ENCODE measurements around the gene LARP6. TPM values are rescaled to one million over a fixed set of nuclear protein-coding genes. Genes with fewer than 3 reads are reported as not detected.
A peak's percentile ranks its signal among the peaks of the same experiment; 100 is the strongest.
"Not testable (repeated sequence)": the region's sequence is repeated elsewhere in the genome, so short reads cannot be mapped to it uniquely, and the experiment has no call there.

The LARP6 gene
- total RNA-seq, 2 donors from 2014 or later = 20.0 to 44.2 TPM

DNA sequence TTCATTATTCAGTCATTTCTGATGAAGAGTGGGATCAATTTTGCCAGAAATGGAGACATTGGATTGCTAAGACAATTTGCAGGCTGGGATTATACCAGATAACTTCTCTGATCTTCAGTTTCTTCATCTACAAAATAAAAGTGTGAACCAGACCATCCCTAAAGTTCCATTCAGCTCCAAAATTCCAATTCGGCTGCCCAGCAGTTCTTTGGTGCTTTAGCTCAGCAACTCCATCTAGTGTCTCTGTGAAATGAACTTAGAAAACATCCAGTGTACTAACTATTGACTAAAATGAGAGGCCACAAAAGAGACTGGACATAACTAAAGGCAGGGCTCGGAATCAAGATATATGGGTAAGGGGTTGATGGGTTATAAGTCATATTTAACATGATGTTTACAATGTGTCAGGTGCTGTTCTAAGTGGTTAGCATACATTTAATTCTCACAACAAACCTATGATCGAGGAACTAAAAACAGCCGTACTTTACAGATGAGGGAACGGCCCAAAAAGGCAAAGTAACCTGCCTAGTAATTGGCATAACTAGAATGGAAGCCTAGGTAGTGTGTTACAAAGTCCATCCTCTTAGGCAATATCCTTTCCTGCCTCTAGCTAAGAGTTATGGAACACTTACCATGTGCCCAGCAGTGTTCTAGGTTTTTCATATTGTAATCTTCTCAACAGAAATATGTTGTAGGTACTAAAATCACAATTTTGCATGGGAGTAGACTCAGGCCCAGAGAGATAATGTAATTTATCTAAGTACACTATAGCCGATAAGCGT, 21.2 kb upstream of the LARP6 start:
- H3K9me3 ChIP-seq = no peaks in the 10 kb centered on the region
- no peaks in the 10 kb centered on the region for H3K27me3 ChIP-seq
- 61 to 68% methylated on average over 7 of the region's 7 CpGs for WGBS, 2 donors
- ATAC-seq (no peak), DNase-seq (no peak)
- no peaks in the 10 kb centered on the region for H3K4me1 ChIP-seq
- H3K4me3 ChIP-seq = no peak overlapping the region
- H3K36me3 ChIP-seq (replicated peaks in 1 of 2; ENCODE audit: insufficient read depth in 1 of 2, low read depth in 2 of 2) = no peaks in the 10 kb centered on the region
- peak in 5 of 7 experiments; percentile 13 to 56 (median 39) for TF ChIP-seq CTCF (IDR thresholded peaks at IDR 0.05)
- TF ChIP-seq POLR2A (IDR thresholded peaks at IDR 0.05) = no peak
- no peak overlapping the region for H3K27ac ChIP-seq
- intact Hi-C loops (cut with DNase I) = no loop called here

- no peaks in the 10 kb centered on the region for H3K9me3 ChIP-seq
- H3K27me3 ChIP-seq = no peaks in the 10 kb centered on the region
- TF ChIP-seq POLR2A (IDR thresholded peaks at IDR 0.05) (no peak), CTCF (IDR thresholded peaks at IDR 0.05) (no peak)
- no peak overlapping the region for H3K27ac ChIP-seq
- DNase-seq (no peak), ATAC-seq (no peak)
- H3K36me3 ChIP-seq (replicated peaks in 1 of 2; ENCODE audit: insufficient read depth in 1 of 2, low read depth in 2 of 2) = no peaks in the 10 kb centered on the region
- WGBS, 2 donors = 67 to 74% methylated on average over 2 of the region's 2 CpGs
- intact Hi-C loops (cut with DNase I) = no loop called here
- no peak overlapping the region for H3K4me3 ChIP-seq
- H3K4me1 ChIP-seq = no peaks in the 10 kb centered on the region
Measured at GRCh38 chr15:70873232-70874054, 19.5 kb upstream of the LARP6 start.

- H3K27ac ChIP-seq; H3K4me3 ChIP-seq; DNase-seq; H3K9me3 ChIP-seq; ATAC-seq; H3K27me3 ChIP-seq; H3K4me1 ChIP-seq; intact Hi-C loops (cut with DNase I); H3K36me3 ChIP-seq (replicated peaks in 1 of 2; ENCODE audit: insufficient read depth in 1 of 2, low read depth in 2 of 2): not testable (repeated sequence)
- WGBS, 2 donors = 94 to 95% methylated on average over 17 to 32 of the region's 34 CpGs
Measured at GRCh38 chr15:70871490-70871889, 17.5 kb upstream of the LARP6 start.

GRCh38 chr15:70870051-70870450, 16.1 kb upstream of the LARP6 start:
- Histone ChIP-seq H3K36me3 (replicated peaks in 1 of 2; ENCODE audit: insufficient read depth in 1 of 2, low read depth in 2 of 2) (no peaks in the 10 kb centered on the region), H3K4me3 (no peak overlapping the region), H3K27me3 (no peaks in the 10 kb centered on the region), H3K4me1 (no peaks in the 10 kb centered on the region), H3K9me3 (no peaks in the 10 kb centered on the region), H3K27ac (no peak overlapping the region)
- no peak for ATAC-seq
- DNase-seq = no peak
- intact Hi-C loops (cut with DNase I) = no loop called here
- TF ChIP-seq POLR2A (IDR thresholded peaks at IDR 0.05) = no peak
- TF ChIP-seq CTCF (IDR thresholded peaks at IDR 0.05) = no peak

DNA sequence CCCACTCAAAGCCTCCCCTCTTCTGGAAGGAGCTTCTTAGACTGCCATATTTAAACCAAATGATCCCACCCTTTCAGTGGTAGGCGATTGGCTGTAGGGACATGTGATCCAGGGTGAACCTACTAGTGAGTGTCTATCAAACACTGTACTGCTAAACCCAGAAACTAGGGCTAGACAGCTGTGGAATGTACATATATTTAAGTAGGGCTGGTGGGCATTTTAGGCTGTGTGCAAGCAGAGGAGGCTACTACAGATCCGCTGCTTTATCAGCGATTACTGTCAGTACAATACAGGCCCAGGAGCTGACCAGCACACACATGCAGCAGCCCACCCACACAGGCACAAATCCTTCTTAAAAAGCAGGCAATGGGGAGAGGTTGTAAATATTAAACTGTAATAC, 15.4 kb upstream of the LARP6 start:
- Histone ChIP-seq H3K9me3 (no peaks in the 10 kb centered on the region), H3K4me3 (no peak overlapping the region), H3K27me3 (no peaks in the 10 kb centered on the region), H3K36me3 (replicated peaks in 1 of 2; ENCODE audit: insufficient read depth in 1 of 2, low read depth in 2 of 2) (no peaks in the 10 kb centered on the region), H3K27ac (no peak overlapping the region), H3K4me1 (no peaks in the 10 kb centered on the region)
- DNase-seq = no peak
- intact Hi-C loops (cut with DNase I) = no loop called here
- no peak for TF ChIP-seq CTCF (IDR thresholded peaks at IDR 0.05)
- no peak for TF ChIP-seq POLR2A (IDR thresholded peaks at IDR 0.05)
- 60 to 66% methylated on average over 3 of the region's 3 CpGs for WGBS, 2 donors
- ATAC-seq = no peak

Data from body of pancreas (tissue), 4 donors.